Lung microvascular endothelial cell (primary cell): ENCODE data around the gene ABCB11. TPM values are rescaled to one million over a fixed set of nuclear protein-coding genes. Genes with fewer than 3 reads are reported as not detected.
A peak's percentile ranks its signal among the peaks of the same experiment; 100 is the strongest.
"Not testable (repeated sequence)": the region's sequence is repeated elsewhere in the genome, so short reads cannot be mapped to it uniquely, and the experiment has no call there.

ENCODE experiments used
- DNase-seq, 2 donors: peaks; one replicate each; pipeline versions ENCODE4 v3.0.0 to v3.0.0-alpha.2; 2010; ENCODE audit warnings: low read depth in 2 of 2
- total RNA-seq: library from RNA; depleted of rRNA; stranded (reverse); fragments of >200 nt; gene quantifications from 2 replicates; pipeline ENCODE4 v1.2.1, GENCODE V29; 2014

Gene ABCB11
- total RNA-seq, 1 donor from 2014 or later: not detected

DNA sequence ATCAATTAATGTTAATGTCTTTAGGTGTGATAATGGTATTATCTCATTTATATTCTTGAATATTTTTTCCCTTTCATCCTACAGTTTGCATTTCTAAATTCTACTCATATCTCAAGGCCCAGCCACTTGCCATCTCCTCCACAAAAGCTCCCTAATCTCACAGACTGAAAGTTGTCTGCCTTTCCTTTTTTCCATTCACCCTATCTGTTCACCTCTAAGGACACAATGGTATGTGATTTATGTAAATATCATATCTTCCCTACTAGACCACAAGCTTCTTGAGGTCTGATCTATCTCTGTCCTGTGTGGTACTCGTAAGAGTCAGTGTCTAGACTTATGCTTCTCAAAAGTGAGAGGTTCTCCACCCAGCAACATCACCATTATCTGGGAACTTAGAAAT, 137.0 kb downstream of the ABCB11 start:
- DNase-seq: no peak

DNA sequence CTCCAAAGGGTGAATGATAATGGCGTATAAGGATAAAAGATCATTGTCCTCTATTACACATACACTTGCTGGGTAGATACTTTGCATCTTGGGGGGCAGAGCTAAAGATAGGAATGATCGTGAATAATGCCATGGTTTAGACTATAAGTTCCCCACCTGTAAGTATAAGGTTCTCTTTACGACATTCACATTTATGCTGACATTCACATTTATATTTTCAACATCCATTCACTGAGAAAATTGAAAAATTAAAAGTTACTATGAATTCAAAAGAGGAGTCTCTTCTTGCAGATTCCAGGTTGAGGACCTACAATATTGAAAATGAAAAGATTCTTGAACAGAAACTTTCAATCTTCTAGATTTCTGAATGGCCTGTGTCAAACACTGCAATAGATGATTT, 138.8 kb downstream of the ABCB11 start:
- no peak for DNase-seq

DNA sequence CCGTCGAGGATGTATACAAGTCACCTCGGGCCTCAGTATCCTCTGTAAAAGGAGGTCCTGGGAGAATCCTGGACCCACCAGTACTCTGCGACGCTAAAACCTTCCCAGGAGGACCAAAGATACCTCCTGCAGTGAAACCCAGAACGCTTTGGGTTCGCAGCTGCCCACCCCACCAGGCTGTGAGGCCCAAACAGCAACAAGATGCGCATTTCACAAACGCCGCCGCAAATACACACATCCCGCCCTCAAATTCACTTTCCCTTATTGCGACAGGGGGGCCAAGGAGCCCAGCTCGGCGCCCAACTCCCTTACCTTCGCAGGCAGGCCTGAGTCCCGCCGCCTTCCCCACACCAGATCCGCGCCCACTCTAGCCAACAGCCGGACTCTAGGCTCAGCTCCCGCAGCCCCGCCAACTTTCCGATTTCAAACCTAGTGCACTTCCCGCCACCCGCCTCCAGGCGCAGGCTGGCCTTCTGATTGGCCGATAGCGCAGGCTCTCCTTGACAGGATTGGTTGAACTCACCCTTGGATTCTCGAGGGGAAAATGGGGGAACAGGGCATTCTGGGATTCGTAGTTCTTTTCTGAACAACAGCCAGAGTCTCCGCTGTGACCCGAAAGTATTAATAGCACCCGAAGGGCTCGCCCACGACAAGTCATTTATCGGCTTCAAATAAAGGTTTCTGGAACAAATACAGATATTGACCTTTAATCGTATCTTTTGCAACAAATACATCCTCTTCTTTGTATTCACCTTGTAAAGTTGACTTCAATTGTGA, 140.9 kb downstream of the ABCB11 start, which contains the start of gene SPC25:
SPC25 (minus strand) TSS at position 425 of the 777 bp plus-strand sequence. CDS start 911 bp downstream, outside the sequence.
- DNase-seq: peak; percentile 88 to 91

DNA sequence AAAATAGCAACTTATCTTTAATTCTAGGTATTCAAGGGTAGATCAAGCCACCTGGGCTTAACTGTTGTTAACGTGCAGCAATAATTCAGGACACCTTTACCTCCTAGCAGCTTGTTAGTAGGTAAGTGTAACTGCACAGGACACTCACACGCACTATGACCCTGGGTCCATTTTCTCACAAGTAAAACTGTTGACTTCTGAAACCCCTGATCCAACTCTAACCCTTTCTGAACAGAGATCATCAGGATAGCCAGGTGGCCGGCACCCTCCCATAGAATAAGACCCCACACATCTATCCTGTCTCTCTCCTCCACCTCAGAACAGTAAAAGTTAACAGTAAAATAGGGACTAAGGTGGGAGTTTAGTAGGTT, 141.5 kb downstream of the ABCB11 start:
- no peak for DNase-seq

DNA sequence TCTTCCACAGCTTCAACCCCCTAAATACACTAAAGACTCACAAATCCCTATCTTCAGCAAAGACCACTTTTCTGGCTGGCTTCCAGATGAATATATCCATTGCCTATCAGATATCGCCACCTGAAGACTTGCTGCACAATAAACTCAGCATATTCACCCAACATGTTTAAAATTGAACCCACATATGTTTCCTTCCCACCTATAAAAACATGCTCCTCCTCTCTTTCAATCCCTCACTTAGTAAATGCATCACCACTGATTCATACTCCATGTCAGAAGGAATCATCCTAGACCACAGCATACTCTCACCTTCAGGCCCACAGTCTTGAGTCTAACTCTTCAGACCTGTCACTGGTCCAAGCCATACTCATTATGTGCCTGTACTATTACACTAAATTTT, 146.1 kb downstream of the ABCB11 start:
- DNase-seq: peak in 1 of 2 donors; percentile 5

DNA sequence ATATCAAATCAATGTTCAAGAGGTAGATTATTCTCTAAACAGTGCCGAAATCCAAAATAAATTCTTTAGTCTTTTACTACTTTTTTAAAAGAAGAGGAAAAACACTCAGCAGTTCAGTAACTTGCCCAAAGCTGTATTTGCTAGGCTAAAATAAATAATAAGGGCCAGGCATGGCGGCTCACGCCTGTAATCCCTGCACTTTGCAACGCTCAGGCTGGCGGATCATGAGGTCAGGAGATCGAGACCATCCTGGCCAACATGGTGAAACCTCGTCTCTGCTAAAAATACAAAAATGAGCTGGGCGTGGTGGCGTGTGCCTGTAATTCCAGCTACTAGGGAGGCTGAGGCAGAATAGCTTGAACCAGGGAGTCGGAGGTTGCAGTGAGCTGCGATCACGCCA, 149.0 kb downstream of the ABCB11 start:
- DNase-seq: not testable (repeated sequence)

DNA sequence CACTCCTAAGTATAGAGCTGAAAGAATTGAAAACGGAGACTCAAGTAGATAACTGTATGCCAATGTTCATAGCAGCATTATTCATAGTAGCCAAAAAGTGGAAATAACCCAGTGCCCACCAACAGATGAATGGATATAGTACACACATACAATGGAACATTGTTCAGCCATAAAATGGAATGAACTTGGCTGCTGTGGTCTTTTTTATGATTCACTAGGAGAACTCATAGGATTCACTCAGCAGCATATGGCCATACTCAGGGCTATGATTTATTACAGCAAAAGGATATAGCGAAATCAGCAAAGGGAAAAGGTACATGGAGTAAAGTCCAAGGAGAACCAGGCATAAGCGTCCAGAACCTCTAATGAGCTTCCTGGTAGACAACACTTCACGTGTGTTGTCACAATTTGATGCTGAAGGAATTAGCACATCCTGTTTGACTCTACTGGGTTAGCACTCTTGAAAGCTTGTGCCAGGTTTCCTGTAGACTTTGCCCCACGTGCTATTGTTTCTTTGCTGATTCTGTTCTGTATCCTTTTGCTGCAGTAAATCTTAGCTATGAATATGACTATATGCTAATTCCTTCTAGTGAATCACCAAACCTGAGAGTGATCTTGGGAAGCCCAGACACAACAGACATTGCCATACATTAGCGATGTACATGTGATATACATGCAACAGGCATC, 156.6 kb downstream of the ABCB11 start:
- DNase-seq: peak in 1 of 2 donors; percentile 9

DNA sequence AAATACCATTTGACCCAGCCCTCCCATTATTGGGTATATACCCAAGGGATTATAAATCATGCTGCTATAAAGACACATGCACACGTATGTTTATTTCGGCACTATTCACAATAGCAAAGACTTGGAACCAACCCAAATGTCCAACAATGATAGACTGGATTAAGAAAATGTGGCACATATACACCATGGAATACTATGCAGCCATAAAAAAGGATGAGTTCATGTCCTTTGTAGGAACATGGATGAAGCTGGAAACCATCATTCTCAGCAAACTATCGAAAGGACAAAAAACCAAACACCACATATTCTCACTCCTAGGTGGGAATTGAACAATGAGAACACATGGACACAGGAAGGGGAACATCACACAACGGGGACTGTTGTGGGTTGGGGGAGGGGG, 160.3 kb downstream of the ABCB11 start:
- DNase-seq: not testable (repeated sequence)

Other genes with a start within 250 kb of the ABCB11 start
- gene NOSTRIN, start 228.7 kb downstream of the ABCB11 start, total RNA-seq: 0.40 and 1.1 TPM in 2 replicates
- gene SPC25, start 140.9 kb downstream of the ABCB11 start, total RNA-seq: 0.79 and 2.8 TPM in 2 replicates
- gene G6PC2, start 130.0 kb downstream of the ABCB11 start, total RNA-seq: not detected in 2 replicates
- gene DHRS9, start 38.2 kb upstream of the ABCB11 start, total RNA-seq: not detected in 2 replicates